ENCODE measurements around the gene KMT2E. TPM values are rescaled to one million over a fixed set of nuclear protein-coding genes. Genes with fewer than 3 reads are reported as not detected.
A peak's percentile ranks its signal among the peaks of the same experiment; 100 is the strongest.

KMT2E gene
- total RNA-seq, 1 experiment from 2014 or later, result 52.3 TPM

- TF ChIP-seq ZNF281 (CRISPR knock-in tag; IDR thresholded peaks at IDR 0.05), result no peak
- TF ChIP-seq TEAD4 (CRISPR knock-in tag; IDR thresholded peaks at IDR 0.05), result no peak
These were observed 119.4 kb downstream of the KMT2E start (continued) for GRCh38 chr7:105133358-105133757.

GRCh38 chr7:105133986-105134655 lies 120.1 kb downstream of the KMT2E start:
- Mint-ChIP-seq H3K9me3 (no peaks in the 10 kb centered on the region), H3K4me3 (no peak overlapping the region), H3K27me3 (ENCODE audit: low read depth) (no peaks in the 10 kb centered on the region), H3K36me3 (peaks cover 21% of the 10 kb centered on the region), H3K27ac (peak overlapping the region; percentile 24; the same call in 1 of the 2 replicates), H3K4me1 (0 out of 2 replicates have a peak, but pooled peaks cover 4% of the 10 kb centered on the region)
- no peak for DNase-seq (ENCODE audit: low spot score)
- TF ChIP-seq OVOL2 (CRISPR knock-in tag; IDR thresholded peaks at IDR 0.05; ENCODE audit: borderline replicate concordance) (no peak), ZNF219 (CRISPR knock-in tag; IDR thresholded peaks at IDR 0.05; ENCODE audit: borderline replicate concordance) (no peak), TEAD4 (CRISPR knock-in tag; IDR thresholded peaks at IDR 0.05) (no peak), FOXK1 (CRISPR knock-in tag; IDR thresholded peaks at IDR 0.05) (no peak), NR1H2 (CRISPR knock-in tag; IDR thresholded peaks at IDR 0.05) (no peak), ATF2 (CRISPR knock-in tag; IDR thresholded peaks at IDR 0.05; ENCODE audit: borderline replicate concordance, low read depth) (no peak), ERG (CRISPR knock-in tag; IDR thresholded peaks at IDR 0.05) (no peak), TCF7 (CRISPR knock-in tag; IDR thresholded peaks at IDR 0.05; ENCODE audit: low read depth) (no peak), ZNF425 (CRISPR knock-in tag; conservative IDR thresholded peaks at IDR 0.05) (no peak), E2F5 (CRISPR knock-in tag; IDR thresholded peaks at IDR 0.05) (no peak), SMAD4 (CRISPR knock-in tag; IDR thresholded peaks at IDR 0.05) (no peak), HMGA2 (CRISPR knock-in tag; IDR thresholded peaks at IDR 0.05) (no peak), PRDM15 (CRISPR knock-in tag; IDR thresholded peaks at IDR 0.05) (no peak), ATF3 (CRISPR knock-in tag; conservative IDR thresholded peaks at IDR 0.05) (no peak)
- ChIA-PET POLR2A (no interaction called here), CTCF (interaction anchor here (1.0 kb wide), 1 partner anchor 241 kb away, joined by 3 read pairs; no protein-coding TSS in a partner anchor)
- ATAC-seq, result no peak
